Liver (tissue), 9 donors: ENCODE data around the gene SLC1A2. TPM values are rescaled to one million over a fixed set of nuclear protein-coding genes. Genes with fewer than 3 reads are reported as not detected.

Experiments used
- DNase-seq: peaks from one replicate; pipeline ENCODE4 v3.0.0-alpha.2; 2017; ENCODE audit warnings: low spot score
- H3K27ac ChIP-seq, 2 donors: one replicate each; pipeline ENCODE4 v1.7.0; 2013; ENCODE audit warnings: inconsistent platforms in 2 of 2, low read length in 2 of 2, control low read depth in 1 of 2, low read depth in 1 of 2, mild to moderate bottlenecking in 1 of 2
- H3K27me3 ChIP-seq, 4 donors: one replicate each; pipeline versions ENCODE4 v1.6.1 to v1.7.0; 2013; ENCODE audit warnings: low read length in 3 of 4, inconsistent platforms in 1 of 4, mild to moderate bottlenecking in 1 of 4, moderate library complexity in 1 of 4; ENCODE audit not compliant: control insufficient read depth in 4 of 4, insufficient read depth in 4 of 4
- H3K36me3 ChIP-seq, 4 donors: one replicate each; pipeline versions ENCODE4 v1.6.1 to v1.7.0; 2013; ENCODE audit warnings: low read length in 3 of 4, mild to moderate bottlenecking in 3 of 4, low read depth in 1 of 4, moderate library complexity in 1 of 4; ENCODE audit not compliant: control insufficient read depth in 4 of 4, insufficient read depth in 3 of 4
- H3K4me1 ChIP-seq, 4 donors: one replicate each; pipeline versions ENCODE4 v1.6.1 to v1.7.0; 2013; ENCODE audit warnings: low read length in 3 of 4, mild to moderate bottlenecking in 3 of 4, moderate library complexity in 1 of 4; ENCODE audit not compliant: control insufficient read depth in 4 of 4, insufficient read depth in 4 of 4
- H3K4me3 ChIP-seq, 3 donors: one replicate each; pipeline versions ENCODE4 v1.6.1 to v1.7.0; 2013; ENCODE audit warnings: low read length in 3 of 3, control low read depth in 1 of 3, low read depth in 1 of 3, mild to moderate bottlenecking in 1 of 3
- H3K9ac ChIP-seq, 2 donors: one replicate each; pipeline ENCODE4 v1.7.0; 2013; ENCODE audit warnings: low read length in 2 of 2, mild to moderate bottlenecking in 2 of 2, moderate library complexity in 2 of 2, control low read depth in 1 of 2, low read depth in 1 of 2
- H3K9me3 ChIP-seq, 4 donors: one replicate each; pipeline versions ENCODE4 v1.6.1 to v1.7.0; 2013; ENCODE audit warnings: low read length in 3 of 4; ENCODE audit not compliant: control insufficient read depth in 4 of 4
- EGR1 ChIP-seq, 2 donors: IDR thresholded peaks; 2 replicates each; pipeline ENCODE4 v1.6.1; 2016 to 2018; ENCODE audit warnings: antibody characterized with exemption in 2 of 2, low read depth in 2 of 2
- FOXA1 ChIP-seq: IDR thresholded peaks from 2 replicates; pipeline ENCODE4 v1.6.1; 2016; ENCODE audit warnings: antibody characterized with exemption
- FOXA2 ChIP-seq: IDR thresholded peaks from 2 replicates; pipeline ENCODE4 v1.6.1; 2016; ENCODE audit warnings: antibody characterized with exemption
- GABPA ChIP-seq, 2 donors: IDR thresholded peaks in 1 of 2; conservative IDR thresholded peaks in 1 of 2; 2 replicates each; pipeline ENCODE4 v1.6.1; 2016; ENCODE audit warnings: antibody characterized with exemption in 2 of 2, mild to moderate bottlenecking in 1 of 2, moderate library complexity in 1 of 2
- HNF4A ChIP-seq, 2 donors: conservative IDR thresholded peaks; 2 replicates each; pipeline ENCODE4 v1.6.1; 2016; ENCODE audit warnings: antibody characterized with exemption in 2 of 2, mild to moderate bottlenecking in 2 of 2
- HNF4G ChIP-seq: IDR thresholded peaks from 2 replicates; pipeline ENCODE4 v1.6.1; 2016; ENCODE audit warnings: antibody characterized with exemption
- JUND ChIP-seq, 2 donors: IDR thresholded peaks; 2 replicates each; pipeline ENCODE4 v1.6.1; 2016; ENCODE audit warnings: antibody characterized with exemption in 2 of 2
- NR2F2 ChIP-seq: IDR thresholded peaks from 2 replicates; pipeline ENCODE4 v1.6.1; 2016; ENCODE audit warnings: antibody characterized with exemption
- RAD21 ChIP-seq, 2 donors: IDR thresholded peaks; 2 replicates each; pipeline ENCODE4 v1.6.1; 2016; ENCODE audit warnings: antibody characterized with exemption in 2 of 2, mild to moderate bottlenecking in 2 of 2
- RXRA ChIP-seq, 2 donors: IDR thresholded peaks; 2 replicates each; pipeline ENCODE4 v1.6.1; 2017 to 2018; ENCODE audit warnings: antibody characterized with exemption in 2 of 2, mild to moderate bottlenecking in 1 of 2
- SP1 ChIP-seq: IDR thresholded peaks from 2 replicates; pipeline ENCODE4 v1.6.1; 2018; ENCODE audit warnings: antibody characterized with exemption, mild to moderate bottlenecking
- YY1 ChIP-seq: IDR thresholded peaks from 2 replicates; pipeline ENCODE4 v1.6.1; 2016; ENCODE audit warnings: antibody characterized with exemption, mild to moderate bottlenecking
- WGBS: extraction: QIAGEN DNeasy Blood & Tissue Kit; methylation state at CpG from one replicate; pipeline ENCODE4 v1.1.7; 2013; 5-methylcytosine and 5-hydroxymethylcytosine counted together
- polyA plus RNA-seq, 2 donors: library from polyadenylated mRNA; stranded (reverse) in 1 of 2; unstranded in 1 of 2; fragments of 200-250 nt in 1 of 2; fragments of >200 nt in 1 of 2; fragmentation: Nextera tagmentation in 1 of 2; extraction: Ambion mirVana in 1 of 2; gene quantifications; one replicate each; pipeline versions ENCODE4 v1.2.1 to v1.2.3, GENCODE V29; 2013 to 2015
- total RNA-seq, 2 donors: library from RNA; depleted of rRNA; stranded (reverse); fragments of >200 nt; gene quantifications; one replicate each; pipeline ENCODE4 v1.2.3, GENCODE V29; 2014
- TF ChIP-seq, protein P1 (sequence below): IDR thresholded peaks from 2 replicates; pipeline ENCODE4 v1.6.1; 2016; ENCODE audit warnings: antibody characterized with exemption
- TF ChIP-seq, protein P2 (sequence below): IDR thresholded peaks from 2 replicates; pipeline ENCODE4 v1.6.1; 2016; ENCODE audit warnings: antibody characterized with exemption
- TF ChIP-seq, protein P3 (sequence below): IDR thresholded peaks from 2 replicates; pipeline ENCODE4 v1.6.1; 2016; ENCODE audit warnings: antibody characterized with exemption
- TF ChIP-seq, protein P4 (sequence below): fragments of 150-350 bp; IDR thresholded peaks from 2 replicates; pipeline ENCODE4 v1.5.1; 2017; ENCODE audit warnings: improper control_type of control experiment, low read depth, low read length; ENCODE audit not compliant: missing input control
- donor health status: healthy.
- donor health status: healthy.
- donor health status: healthy.
- donor health status: healthy.
- donor health status: healthy.

SLC1A2 gene
- total and polyA plus RNA-seq, 4 donors: 6.4 to 19.5 (median 13.5) TPM

DNA sequence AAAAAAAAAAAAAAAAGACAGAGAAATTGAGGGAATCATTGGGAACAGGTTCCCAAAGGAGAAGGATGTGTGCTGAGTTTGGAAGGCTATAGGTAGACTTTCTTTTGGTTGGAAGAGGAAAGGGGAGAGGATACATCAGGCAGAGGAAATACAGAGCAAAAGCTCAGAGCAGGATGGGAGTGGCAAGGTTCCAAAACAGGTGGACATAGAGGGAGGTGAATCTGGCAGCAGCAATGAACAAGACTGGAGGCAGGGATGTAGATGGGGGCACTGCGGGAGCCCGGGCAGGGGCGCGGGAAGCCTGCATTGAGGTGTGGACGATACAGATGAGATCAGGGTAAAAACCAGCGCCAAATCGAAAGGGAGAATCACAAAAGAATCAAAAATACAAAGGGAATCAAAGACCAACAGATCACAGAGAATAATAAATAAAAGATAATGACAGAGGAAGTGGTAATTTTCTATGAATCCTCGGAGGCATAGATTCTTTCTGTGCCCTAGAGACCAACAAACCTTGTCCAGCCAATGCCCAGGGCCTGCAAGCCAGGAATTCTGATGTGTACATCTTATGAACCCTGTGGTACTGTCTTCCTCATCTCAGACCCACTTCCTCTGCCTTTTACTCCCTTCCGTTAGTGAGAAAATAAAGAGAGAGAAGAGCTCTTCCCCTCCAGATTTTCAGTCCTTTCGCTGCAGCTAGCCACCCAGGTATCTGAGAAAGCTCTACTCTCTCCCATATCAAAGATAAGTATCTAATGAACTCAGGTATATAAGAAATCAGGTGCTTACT lies 70.3 kb downstream of the SLC1A2 start:
- Histone ChIP-seq H3K9me3 (no peaks in the 10 kb centered on the region), H3K9ac (no peak overlapping the region), H3K4me1 (peaks cover 2 to 19% (median 3%) of the 10 kb centered on the region in 4 donors), H3K36me3 (no peaks in the 10 kb centered on the region), H3K27ac (no peak overlapping the region), H3K27me3 (no peaks in the 10 kb centered on the region), H3K4me3 (no peak overlapping the region)
- WGBS: 93% methylated on average over 10 of the region's 10 CpGs
- DNase-seq: no peak
- TF ChIP-seq HNF4G: no peak
- no peak for TF ChIP-seq EGR1 (IDR thresholded peaks at IDR 0.05; ENCODE audit: low read depth in 2 of 2)
- TF ChIP-seq, protein P1, sequence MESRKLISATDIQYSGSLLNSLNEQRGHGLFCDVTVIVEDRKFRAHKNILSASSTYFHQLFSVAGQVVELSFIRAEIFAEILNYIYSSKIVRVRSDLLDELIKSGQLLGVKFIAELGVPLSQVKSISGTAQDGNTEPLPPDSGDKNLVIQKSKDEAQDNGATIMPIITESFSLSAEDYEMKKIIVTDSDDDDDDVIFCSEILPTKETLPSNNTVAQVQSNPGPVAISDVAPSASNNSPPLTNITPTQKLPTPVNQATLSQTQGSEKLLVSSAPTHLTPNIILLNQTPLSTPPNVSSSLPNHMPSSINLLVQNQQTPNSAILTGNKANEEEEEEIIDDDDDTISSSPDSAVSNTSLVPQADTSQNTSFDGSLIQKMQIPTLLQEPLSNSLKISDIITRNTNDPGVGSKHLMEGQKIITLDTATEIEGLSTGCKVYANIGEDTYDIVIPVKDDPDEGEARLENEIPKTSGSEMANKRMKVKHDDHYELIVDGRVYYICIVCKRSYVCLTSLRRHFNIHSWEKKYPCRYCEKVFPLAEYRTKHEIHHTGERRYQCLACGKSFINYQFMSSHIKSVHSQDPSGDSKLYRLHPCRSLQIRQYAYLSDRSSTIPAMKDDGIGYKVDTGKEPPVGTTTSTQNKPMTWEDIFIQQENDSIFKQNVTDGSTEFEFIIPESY: no peak
- TF ChIP-seq, protein P2, sequence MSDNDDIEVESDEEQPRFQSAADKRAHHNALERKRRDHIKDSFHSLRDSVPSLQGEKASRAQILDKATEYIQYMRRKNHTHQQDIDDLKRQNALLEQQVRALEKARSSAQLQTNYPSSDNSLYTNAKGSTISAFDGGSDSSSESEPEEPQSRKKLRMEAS: no peak
- no peak for TF ChIP-seq YY1
- TF ChIP-seq NR2F2: no peak
- no peak for TF ChIP-seq GABPA (IDR thresholded peaks at IDR 0.05 in 1 of 2, conservative IDR thresholded peaks at IDR 0.05 in 1 of 2)
- no peak for TF ChIP-seq FOXA2
- TF ChIP-seq FOXA1: no peak
- TF ChIP-seq, protein P3, sequence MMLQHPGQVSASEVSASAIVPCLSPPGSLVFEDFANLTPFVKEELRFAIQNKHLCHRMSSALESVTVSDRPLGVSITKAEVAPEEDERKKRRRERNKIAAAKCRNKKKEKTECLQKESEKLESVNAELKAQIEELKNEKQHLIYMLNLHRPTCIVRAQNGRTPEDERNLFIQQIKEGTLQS: no peak
- no peak for TF ChIP-seq RXRA (IDR thresholded peaks at IDR 0.05)
- no peak for TF ChIP-seq HNF4A (conservative IDR thresholded peaks at IDR 0.05)
- TF ChIP-seq RAD21 (IDR thresholded peaks at IDR 0.05): no peak

DNA sequence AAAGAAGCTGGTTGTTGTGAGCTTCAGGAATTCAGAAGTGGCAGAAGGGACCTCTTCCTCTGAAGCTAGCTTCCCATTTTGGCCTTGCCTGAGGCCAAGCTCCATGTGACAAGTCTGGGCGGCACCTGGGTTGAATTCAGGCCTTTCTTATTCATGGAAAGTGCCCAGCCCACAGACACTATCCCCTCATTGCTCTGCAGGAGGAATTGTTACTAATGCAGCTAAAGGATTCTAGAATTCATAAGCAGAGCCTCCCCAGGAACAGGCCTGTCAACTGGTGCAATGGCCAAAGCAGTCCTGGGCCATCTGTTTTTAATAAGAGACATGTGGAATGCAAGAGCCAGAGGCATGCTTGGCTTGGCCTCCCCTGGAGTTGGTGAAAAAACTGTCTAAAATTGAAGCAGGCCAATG lies 71.4 kb downstream of the SLC1A2 start:
- Histone ChIP-seq H3K27ac (no peak overlapping the region), H3K27me3 (no peaks in the 10 kb centered on the region), H3K4me3 (no peak overlapping the region), H3K9me3 (no peaks in the 10 kb centered on the region), H3K4me1 (peaks cover 2 to 19% (median 3%) of the 10 kb centered on the region in 4 donors), H3K36me3 (no peaks in the 10 kb centered on the region), H3K9ac (no peak overlapping the region)
- TF ChIP-seq JUND (IDR thresholded peaks at IDR 0.05) (no peak), HNF4A (conservative IDR thresholded peaks at IDR 0.05) (no peak), FOXA2 (no peak), RXRA (IDR thresholded peaks at IDR 0.05) (no peak), RAD21 (IDR thresholded peaks at IDR 0.05) (no peak), EGR1 (IDR thresholded peaks at IDR 0.05; ENCODE audit: low read depth in 2 of 2) (no peak), HNF4G (no peak), SP1 (no peak)
- TF ChIP-seq, protein P4, sequence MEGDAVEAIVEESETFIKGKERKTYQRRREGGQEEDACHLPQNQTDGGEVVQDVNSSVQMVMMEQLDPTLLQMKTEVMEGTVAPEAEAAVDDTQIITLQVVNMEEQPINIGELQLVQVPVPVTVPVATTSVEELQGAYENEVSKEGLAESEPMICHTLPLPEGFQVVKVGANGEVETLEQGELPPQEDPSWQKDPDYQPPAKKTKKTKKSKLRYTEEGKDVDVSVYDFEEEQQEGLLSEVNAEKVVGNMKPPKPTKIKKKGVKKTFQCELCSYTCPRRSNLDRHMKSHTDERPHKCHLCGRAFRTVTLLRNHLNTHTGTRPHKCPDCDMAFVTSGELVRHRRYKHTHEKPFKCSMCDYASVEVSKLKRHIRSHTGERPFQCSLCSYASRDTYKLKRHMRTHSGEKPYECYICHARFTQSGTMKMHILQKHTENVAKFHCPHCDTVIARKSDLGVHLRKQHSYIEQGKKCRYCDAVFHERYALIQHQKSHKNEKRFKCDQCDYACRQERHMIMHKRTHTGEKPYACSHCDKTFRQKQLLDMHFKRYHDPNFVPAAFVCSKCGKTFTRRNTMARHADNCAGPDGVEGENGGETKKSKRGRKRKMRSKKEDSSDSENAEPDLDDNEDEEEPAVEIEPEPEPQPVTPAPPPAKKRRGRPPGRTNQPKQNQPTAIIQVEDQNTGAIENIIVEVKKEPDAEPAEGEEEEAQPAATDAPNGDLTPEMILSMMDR: no peak
- TF ChIP-seq, protein P2: no peak
- TF ChIP-seq, protein P3: no peak
- DNase-seq: no peak
- WGBS: 90% methylated on average over 1 of the region's 1 CpG
